Stimulated activated CD4-positive, alpha-beta T cell treated with anti-CD3 and anti-CD28 coated beads, TNF-alpha, amount 100 ng/mL, for 24 hours (primary cell): ENCODE data around the gene ANP32A.
A peak's percentile ranks its signal among the peaks of the same experiment; 100 is the strongest.
"Not testable (repeated sequence)": the region's sequence is repeated elsewhere in the genome, so short reads cannot be mapped to it uniquely, and the experiment has no call there.

ENCODE experiments used
- DNase-seq, 3 experiments: peaks; one replicate each; pipeline ENCODE4 v3.0.0-alpha.2; 2020; ENCODE audit warnings: low read depth in 3 of 3

The ANP32A gene

DNA sequence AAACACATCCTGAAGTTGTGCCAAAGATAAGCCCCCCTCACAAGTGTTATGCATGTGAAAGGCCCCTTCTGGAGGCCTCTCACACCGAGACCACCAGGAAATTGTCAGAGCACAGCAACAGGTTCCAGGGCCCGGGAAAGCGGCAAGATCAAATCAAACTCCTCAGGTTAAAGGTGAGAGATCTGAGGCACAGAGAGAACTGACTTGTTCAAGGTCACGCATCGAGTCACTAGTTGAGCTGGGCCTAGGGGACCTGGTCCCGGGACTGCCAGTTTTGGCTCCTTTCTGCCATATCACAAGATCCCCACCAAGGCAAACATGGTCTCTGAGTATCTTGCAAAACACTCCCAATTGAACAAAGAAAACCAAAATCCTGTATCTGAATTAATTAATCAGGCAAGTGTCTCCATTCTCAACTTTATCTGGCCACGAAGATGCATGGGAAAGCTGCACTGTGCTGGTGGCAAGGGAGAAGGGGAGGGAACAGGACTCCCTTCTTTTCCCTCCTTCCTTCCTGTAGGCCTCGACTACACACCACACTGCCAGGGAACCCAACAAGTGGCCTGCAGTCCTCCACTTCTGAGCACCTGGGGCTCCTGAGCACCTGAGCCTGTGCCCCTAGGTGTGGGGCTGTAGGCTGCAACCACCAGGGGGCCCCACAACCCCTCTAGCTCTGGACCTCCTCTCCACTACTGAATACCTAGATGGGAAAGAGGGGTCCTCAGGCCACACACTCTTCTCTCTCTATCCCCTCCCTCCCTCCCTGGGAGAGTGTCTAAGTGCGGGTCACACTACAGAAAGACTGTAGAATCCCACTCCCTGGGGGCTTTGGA is 37.3 kb downstream of the ANP32A start:
- peak in 2 of 3 experiments; percentile 16 to 48 for DNase-seq

GRCh38 chr15:68782589-68783161 is 38.0 kb downstream of the ANP32A start:
- no peak for DNase-seq

DNA sequence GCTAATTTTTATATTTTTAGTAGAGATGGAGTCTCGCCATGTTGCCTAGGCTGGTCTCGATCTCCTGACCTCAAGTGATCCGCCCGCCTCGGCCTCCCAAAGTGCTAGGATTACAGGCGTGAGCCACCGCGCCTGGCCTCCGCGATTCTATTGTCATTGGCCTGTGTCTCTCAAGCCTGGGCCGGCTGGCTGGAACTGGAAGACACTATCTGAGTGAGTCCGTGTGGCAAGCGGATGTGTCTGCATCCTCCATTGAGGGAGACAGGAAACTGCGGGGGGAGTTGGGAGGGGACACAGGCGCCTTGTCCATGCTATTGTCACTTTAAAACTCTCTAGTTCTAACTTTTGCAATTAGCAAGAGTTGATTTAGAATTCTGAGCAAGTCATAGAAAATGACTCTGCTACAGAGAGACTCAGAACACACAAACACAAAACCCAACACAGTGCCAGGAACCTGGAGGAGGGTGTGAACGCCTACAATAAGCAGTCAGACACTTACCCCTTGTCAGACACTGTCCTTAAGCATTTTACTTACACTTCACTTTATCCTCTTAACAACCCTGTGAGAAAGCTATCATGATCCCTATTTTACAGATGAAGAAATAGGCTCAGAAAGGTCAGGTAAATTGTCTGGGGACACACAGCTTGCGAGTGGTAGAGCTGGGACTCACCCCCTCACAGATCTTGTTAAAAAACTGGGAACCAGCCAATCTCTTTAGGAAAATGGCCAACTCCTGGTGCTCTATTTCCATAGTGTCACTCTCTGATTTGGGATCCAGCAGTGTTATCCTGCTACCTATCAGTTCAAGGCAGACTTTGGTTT is 38.7 kb downstream of the ANP32A start:
- no peak for DNase-seq

- DNase-seq: no peak
These were observed 39.5 kb downstream of the ANP32A start for GRCh38 chr15:68781217-68781616.

- no peak for DNase-seq
These were observed 41.8 kb downstream of the ANP32A start for GRCh38 chr15:68778876-68779275.

GRCh38 chr15:68776477-68777270 is 44.0 kb downstream of the ANP32A start:
- DNase-seq: no peak

DNA sequence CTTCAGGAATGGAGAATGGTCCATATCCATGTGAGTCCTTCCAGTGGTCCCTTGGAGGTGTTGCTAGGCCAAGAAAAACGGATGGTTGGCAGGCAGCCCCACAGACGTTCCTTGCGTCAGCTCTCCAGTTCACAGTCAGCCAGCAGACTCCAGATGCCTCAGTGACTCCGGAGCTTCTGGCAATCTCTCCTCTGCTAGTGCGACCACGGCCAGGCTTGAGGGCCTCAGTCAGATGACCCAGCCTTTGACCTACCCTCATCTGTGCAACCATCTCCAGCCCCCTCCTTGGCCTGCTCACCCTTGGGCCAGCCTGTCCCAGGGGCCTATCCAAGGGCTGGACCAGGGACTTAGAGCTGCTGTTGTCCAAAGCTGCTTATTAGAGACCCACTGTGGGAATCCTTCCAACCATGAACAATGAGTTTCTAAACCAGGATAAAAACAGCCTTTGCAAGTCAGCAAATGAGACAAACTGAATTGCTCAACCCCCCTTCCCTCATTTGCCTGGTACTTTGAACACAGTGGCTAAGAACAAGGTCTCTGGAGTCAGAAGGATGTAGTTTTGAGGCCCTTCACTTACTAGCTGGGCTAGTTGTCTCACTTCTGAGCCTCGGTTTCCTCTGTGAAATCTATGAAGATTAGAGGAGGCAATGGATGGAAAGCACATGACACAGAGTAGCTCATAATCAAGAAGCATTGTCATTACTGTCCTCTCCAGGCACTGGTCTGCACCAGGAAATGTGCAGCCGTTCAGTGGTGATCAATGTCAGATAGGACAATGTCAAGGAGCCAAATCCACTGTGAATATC is 44.8 kb downstream of the ANP32A start:
- no peak for DNase-seq

DNA sequence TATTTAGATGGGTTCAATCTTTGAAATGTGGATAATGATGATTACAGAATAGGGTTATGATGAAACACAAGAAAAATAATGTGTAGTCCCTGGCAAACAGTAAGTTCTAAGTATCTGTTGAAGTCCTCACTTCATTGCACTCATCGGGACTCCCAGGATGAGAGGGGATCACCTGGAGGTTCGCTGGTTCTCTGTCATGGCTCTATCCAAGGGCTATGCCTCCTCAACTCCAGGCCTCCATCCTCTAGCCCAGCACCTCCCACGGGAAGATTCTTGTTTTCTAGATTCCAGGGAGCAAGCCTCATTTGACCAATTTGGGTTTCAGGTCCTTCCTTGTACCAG is 45.5 kb downstream of the ANP32A start:
- DNase-seq: no peak

GRCh38 chr15:68774521-68775235 is 46.0 kb downstream of the ANP32A start:
- no peak for DNase-seq

- DNase-seq: no peak
These were observed 46.6 kb downstream of the ANP32A start for GRCh38 chr15:68774120-68774519.

DNA sequence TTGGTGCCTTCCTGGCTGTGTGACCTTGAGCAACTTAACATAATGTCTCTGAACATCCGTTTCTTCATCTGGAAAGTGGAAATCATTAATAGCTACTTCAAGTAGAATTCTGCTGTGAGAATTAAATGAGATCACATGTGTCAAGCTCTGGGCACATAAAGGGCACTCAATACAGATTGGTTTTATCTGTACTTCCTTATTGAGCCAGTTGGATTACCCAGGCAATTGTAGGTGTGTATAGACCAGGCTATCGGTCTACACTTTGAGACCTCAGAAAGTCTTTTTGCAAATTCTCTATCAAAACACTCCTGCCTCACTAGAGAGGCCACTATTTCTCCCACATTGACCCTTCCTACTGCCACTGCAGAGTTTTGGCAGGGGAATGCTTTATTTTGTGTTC is 47.7 kb downstream of the ANP32A start:
- DNase-seq: no peak

GRCh38 chr15:68770216-68770615 is 50.5 kb downstream of the ANP32A start:
- no peak for DNase-seq

- no peak for DNase-seq
These were observed 51.0 kb downstream of the ANP32A start for GRCh38 chr15:68769702-68770101.

DNA sequence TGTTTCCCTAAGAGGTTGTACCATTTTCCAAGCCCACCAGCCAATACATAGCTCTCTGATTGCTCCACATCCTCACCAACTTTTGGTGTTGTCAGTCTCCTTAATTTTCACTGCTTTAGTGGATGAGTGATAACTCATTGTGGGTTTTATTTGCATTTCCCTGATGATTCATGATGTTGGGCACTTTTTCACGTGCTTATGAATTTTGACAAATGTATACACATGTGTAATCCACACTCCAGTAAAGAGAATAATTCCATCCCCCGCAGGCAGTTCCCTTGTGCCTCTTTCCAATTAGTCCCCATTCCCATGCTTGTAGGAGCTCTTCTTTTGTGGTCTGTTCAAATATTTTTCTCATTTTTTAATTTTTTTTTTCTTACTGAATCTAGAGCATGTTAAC is 52.4 kb downstream of the ANP32A start:
- DNase-seq: no peak

DNA sequence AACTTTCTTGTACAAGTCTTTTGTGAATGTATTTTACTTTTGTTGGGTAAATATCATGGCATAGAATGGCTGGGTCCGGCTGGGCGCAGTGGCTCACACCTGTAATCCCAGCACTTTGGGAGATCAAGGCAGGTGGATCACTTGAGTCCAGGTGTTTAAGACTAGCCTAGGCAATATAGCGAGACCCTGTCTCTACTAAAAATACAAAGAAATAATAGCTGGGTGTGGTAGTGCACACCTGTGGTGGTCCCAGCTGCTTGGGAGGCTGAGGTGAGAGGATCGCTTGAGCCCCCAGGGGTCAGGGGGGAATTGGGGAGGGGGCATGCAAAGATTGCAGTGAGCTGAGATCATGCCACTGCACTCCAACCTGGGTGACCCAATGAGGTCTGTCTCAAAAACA is 52.9 kb downstream of the ANP32A start:
- DNase-seq: no peak

- no peak for DNase-seq
These were observed 54.9 kb downstream of the ANP32A start for GRCh38 chr15:68765602-68766368.

DNA sequence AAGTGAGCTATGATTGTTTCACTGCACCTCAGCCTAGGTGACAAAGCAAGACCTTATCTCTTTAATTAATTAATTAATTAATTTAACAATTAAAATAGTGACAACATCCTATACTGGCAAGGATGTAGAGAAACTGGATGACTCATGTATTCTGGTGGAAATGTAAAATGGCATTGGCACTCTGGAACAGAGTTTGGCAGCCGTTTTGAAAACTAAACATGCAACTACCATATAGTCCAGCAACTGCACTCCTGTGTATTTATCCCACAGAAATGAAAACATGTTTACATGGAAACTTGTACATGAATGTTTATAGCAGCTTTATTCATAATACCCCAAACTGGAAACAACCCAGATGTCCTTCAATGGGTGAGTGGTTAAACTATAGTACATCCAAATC is 56.6 kb downstream of the ANP32A start:
- no peak for DNase-seq

DNA sequence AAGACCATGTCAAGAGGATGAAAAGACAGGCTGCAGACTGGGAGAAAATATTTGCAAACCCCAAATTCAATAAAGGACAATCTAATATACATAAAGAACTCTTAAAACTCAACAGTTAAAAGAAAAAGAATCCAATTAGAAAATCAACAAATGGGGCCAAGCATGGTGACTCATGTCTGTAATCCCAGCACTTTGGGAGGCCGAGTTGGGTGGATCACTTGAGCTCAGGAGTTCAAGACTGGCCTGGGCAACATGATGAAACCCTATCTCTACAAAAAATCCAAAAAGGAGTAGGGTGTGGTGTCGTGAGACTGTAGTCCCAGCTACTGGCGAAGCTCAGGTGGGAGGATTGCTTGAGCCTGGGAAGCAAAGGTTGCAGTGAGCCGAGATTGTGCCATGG is 57.6 kb downstream of the ANP32A start:
- no peak for DNase-seq

DNA sequence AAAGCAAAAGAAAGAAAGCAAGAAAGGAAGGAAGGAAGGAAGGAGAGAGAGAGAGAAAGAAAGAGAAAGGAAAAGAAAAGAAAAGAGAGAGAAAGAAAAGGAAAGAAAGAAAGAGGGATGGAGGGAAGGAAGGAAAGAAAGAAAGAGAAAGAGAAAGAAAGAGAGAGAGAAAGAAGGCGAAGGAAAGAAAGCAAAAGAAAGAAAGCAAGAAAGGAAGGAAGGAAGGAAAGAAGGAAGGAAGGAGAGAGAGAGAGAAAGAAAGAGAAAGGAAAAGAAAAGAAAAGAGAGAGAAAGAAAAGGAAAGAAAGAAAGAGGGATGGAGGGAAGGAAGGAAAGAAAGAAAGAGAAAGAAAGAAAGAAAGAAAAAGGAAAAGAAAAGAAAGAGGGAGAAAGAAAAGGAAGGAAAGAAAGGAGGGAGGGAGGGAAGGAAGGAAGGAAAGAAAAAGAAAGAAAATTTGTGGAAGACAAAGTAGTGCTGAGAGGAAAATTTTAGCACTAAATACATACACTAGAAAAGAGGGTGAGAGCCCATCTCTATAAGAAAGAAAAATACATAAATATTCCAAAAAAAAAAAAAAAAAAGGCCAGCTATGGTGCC is 60.6 kb downstream of the ANP32A start:
- DNase-seq: not testable (repeated sequence)
